Mucosa of descending colon (tissue), 3 donors: Measurements from ENCODE around the gene RAET1E. TPM values are rescaled to one million over a fixed set of nuclear protein-coding genes. Genes with fewer than 3 reads are reported as not detected.

Source experiments
- ATAC-seq: fragments of 200-7000 bp; cut with Tn5 transposase; one replicate; pipeline ENCODE4 v1.9.1; 2020; ENCODE audit warnings: mild to moderate bottlenecking, moderate library complexity
- DNase-seq, 3 donors: peaks; one replicate each; pipeline ENCODE4 v3.0.0-alpha.2; 2020
- H3K36me3 ChIP-seq: fragments of 200-600 bp; one replicate; pipeline ENCODE4 v1.8.0; 2021; ENCODE audit warnings: low read depth, mild to moderate bottlenecking
- H3K4me1 ChIP-seq: fragments of 200-600 bp; one replicate; pipeline ENCODE4 v1.8.0; 2021; ENCODE audit warnings: low read depth, mild to moderate bottlenecking
- H3K4me3 ChIP-seq: fragments of 200-600 bp; one replicate; pipeline ENCODE4 v1.8.0; 2021; ENCODE audit warnings: mild to moderate bottlenecking
- H3K9me3 ChIP-seq: fragments of 200-600 bp; one replicate; pipeline ENCODE4 v1.8.0; 2021; ENCODE audit warnings: mild to moderate bottlenecking
- intact Hi-C, 2 donors: fragments of 100-400 bp; cut with DNase I in 1 of 2; cut with micrococcal nuclease in 1 of 2; formaldehyde crosslinking; loops; one replicate each; pipeline versions ENCODE4 v1.11.0 to v1.11.1; 2022; cut with DNase I, micrococcal nuclease
- total RNA-seq, 3 donors: library from RNA; stranded (reverse); fragmentation: NEBNext Ultra II Directional in 2 of 3; extraction: Animal tissue kit (Norgen Biotek cat#: 25700) in 2 of 3; gene quantifications; one replicate each; pipeline versions ENCODE4 v1.2.1 to v1.2.4, GENCODE V29; 2021 to 2023
- TF ChIP-seq, protein P1 (sequence below): fragments of 200-600 bp; IDR thresholded peaks from one replicate; pipeline ENCODE4 v1.8.0; 2022; ENCODE audit warnings: antibody characterized with exemption, mild to moderate bottlenecking
- donor health status: DM: no; HTN: no; CAD: no; lungs with moderate emphysema.
- donor health status: DM: no; HTN: no; CAD: no.
- donor health status: DM: no; HTN: yes; CAD: no.

Gene RAET1E
- total RNA-seq, 3 donors from 2014 or later, result 0.16 to 0.58 TPM; not detected in 1

DNA sequence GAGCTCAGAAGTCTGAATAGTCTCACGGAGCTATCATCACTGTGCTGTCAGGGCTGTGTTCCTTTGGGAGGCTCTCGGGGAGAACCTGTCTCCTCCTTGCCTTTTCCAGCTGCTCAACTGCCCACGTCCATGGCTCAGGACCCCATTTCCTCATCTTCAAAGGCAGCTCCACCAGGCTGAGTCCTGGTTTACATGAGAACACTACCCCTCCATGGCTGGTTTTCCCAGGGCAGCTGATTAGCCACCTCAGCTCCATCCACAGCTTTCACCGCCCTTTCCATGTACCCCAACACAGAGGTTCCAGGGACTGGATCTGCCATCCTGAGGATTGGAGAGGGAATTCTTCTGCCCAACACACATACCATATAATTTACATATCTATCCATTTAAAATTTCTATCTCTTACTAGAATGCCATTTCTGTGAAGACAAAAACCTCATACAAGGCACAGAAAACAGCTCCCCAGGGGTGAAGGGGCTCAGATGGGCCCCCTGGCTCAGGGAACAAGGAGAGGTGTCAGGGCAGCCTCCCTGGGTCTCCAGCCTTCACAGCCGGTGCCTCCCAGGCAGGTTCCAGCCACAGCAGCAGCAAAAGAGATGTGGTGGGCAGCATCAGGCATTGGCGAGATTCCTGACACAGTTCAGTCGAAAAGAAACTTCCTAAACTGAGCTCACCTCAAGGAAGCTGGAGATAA, 2.2 kb upstream of the RAET1E start:
- ATAC-seq (no peak), DNase-seq (no peak)
- Histone ChIP-seq H3K9me3 (no peaks in the 10 kb centered on the region), H3K4me1 (peaks cover 25% of the 10 kb centered on the region), H3K36me3 (no peaks in the 10 kb centered on the region), H3K4me3 (no peak overlapping the region)
- intact Hi-C loops, result no loop called here
- TF ChIP-seq, protein P1, sequence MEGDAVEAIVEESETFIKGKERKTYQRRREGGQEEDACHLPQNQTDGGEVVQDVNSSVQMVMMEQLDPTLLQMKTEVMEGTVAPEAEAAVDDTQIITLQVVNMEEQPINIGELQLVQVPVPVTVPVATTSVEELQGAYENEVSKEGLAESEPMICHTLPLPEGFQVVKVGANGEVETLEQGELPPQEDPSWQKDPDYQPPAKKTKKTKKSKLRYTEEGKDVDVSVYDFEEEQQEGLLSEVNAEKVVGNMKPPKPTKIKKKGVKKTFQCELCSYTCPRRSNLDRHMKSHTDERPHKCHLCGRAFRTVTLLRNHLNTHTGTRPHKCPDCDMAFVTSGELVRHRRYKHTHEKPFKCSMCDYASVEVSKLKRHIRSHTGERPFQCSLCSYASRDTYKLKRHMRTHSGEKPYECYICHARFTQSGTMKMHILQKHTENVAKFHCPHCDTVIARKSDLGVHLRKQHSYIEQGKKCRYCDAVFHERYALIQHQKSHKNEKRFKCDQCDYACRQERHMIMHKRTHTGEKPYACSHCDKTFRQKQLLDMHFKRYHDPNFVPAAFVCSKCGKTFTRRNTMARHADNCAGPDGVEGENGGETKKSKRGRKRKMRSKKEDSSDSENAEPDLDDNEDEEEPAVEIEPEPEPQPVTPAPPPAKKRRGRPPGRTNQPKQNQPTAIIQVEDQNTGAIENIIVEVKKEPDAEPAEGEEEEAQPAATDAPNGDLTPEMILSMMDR, result no peak

DNA sequence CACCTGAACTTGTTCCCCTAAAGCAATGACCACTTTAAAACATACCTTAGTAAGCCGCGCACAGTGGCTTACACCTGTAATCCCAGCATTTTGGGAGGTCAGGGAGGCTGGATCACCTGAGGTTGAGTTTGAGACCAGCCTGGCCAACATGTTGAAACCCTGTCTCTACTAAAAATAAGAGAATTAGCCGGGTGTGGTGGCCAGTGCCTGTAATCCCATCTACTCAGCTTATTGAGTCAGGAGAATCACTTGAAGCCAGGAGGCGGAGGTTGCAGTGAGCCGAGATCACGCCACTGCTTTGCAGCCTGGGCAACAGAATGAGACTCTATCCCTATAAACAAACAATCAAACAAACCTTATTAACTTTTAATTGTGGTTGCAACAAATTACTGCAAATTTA, 1.6 kb upstream of the RAET1E start:
- intact Hi-C loops, result no loop called here
- Histone ChIP-seq H3K4me1 (peaks cover 30% of the 10 kb centered on the region), H3K4me3 (no peak overlapping the region), H3K9me3 (no peaks in the 10 kb centered on the region), H3K36me3 (no peaks in the 10 kb centered on the region)
- TF ChIP-seq, protein P1, result no peak
- DNase-seq, result no peak
- ATAC-seq, result no peak

GRCh38 chr6:149898966-149899365, 1.1 kb upstream of the RAET1E start:
- ATAC-seq, result no peak
- TF ChIP-seq, protein P1, result no peak
- no peak for DNase-seq
- intact Hi-C loops, result no loop called here
- peaks cover 30% of the 10 kb centered on the region for H3K4me1 ChIP-seq
- H3K9me3 ChIP-seq, result no peaks in the 10 kb centered on the region
- no peaks in the 10 kb centered on the region for H3K36me3 ChIP-seq
- H3K4me3 ChIP-seq, result no peak overlapping the region

DNA sequence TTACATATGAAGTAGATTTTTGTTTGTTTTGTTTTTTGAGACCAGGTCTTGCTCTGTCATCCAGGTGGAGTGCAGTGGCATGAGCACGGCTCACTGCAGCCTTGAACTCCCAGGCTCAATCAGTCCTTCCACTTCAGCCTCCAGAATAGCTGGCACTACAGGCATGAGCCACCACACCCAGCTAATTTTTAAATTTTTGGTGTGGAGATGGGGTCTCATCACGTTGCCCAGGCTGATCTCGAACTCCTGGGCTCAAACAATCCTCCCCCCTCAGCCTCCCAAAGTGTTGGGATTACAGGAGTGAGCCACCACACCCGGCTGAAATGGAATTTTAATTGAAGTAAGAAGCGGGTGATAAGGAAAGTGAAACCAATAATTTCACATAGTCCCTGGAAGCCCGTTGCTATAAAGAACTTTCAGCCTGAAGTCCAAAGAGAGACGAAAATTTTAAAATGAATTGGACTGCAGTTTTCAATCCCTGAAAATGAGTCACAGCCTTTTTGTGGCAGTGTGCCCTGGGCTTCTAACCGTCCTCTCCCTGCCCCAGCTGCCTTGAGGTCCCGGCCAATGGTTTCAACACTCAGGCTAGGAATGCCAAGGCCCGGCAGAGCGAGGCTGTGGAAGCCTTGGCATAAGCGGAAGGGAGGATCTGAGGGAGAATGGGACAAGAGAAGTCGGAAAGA, 757 bp downstream of the RAET1E start:
- DNase-seq (peak; percentile 63 to 71 (median 65)), ATAC-seq (peak; percentile 75)
- Histone ChIP-seq H3K4me1 (peaks cover 30% of the 10 kb centered on the region), H3K9me3 (no peaks in the 10 kb centered on the region), H3K4me3 (no peak overlapping the region), H3K36me3 (no peaks in the 10 kb centered on the region)
- TF ChIP-seq, protein P1, result no peak
- intact Hi-C loops, result no loop called here

- Histone ChIP-seq H3K4me3 (no peak overlapping the region), H3K36me3 (no peaks in the 10 kb centered on the region), H3K9me3 (no peaks in the 10 kb centered on the region), H3K4me1 (peaks cover 30% of the 10 kb centered on the region)
- TF ChIP-seq, protein P1, result no peak
- DNase-seq (no peak), ATAC-seq (no peak)
- intact Hi-C loops, result no loop called here
Observed at GRCh38 chr6:149896491-149896890, 1.4 kb downstream of the RAET1E start.
